Stomach (tissue), 9 donors: ENCODE measurements around the gene IRAK3. TPM values are rescaled to one million over a fixed set of nuclear protein-coding genes. Genes with fewer than 3 reads are reported as not detected.

Experiments used
- DNase-seq, 2 donors: peaks; one replicate each; pipeline versions ENCODE4 v3.0.0 to v3.0.0-alpha.2; 2013 to 2019
- H3K27ac ChIP-seq, 5 donors: fragments of 200-600 bp in 4 of 5; sonication (generic) in 4 of 5; one replicate each; pipeline ENCODE4 v1.5.1; 2013 to 2019; ENCODE audit warnings: mild to moderate bottlenecking in 1 of 5, moderate library complexity in 1 of 5
- H3K27me3 ChIP-seq, 3 donors: fragments of 200-600 bp; sonication (generic); one replicate each; pipeline ENCODE4 v1.5.1; 2017 to 2019; ENCODE audit warnings: mixed run types in 1 of 3
- H3K36me3 ChIP-seq, 4 donors: fragments of 200-600 bp; sonication (generic); 1 replicate in 3 of 4; 2 replicates in 1 of 4; pipeline ENCODE4 v1.5.1; 2016 to 2019
- H3K4me1 ChIP-seq, 4 donors: fragments of 200-600 bp; sonication (generic); one replicate each; pipeline ENCODE4 v1.5.1; 2016 to 2019
- H3K4me3 ChIP-seq, 4 donors: fragments of 200-600 bp; sonication (generic) in 3 of 4; one replicate each; pipeline ENCODE4 v1.5.1; 2016 to 2019; ENCODE audit warnings: mild to moderate bottlenecking in 1 of 4
- H3K9me3 ChIP-seq, 4 donors: fragments of 200-600 bp; sonication (generic); one replicate each; pipeline ENCODE4 v1.5.1; 2016 to 2019
- CTCF ChIP-seq, 7 experiments: fragments of 450-650 bp in 4 of 7; fragments of 200-600 bp in 3 of 7; sonication (generic) in 3 of 7; IDR thresholded peaks; one replicate each; pipeline ENCODE4 v1.5.1; 2016 to 2019; ENCODE audit warnings: antibody characterized with exemption in 7 of 7, control low read depth in 2 of 7, mild to moderate bottlenecking in 1 of 7
- EP300 ChIP-seq: sonication (generic); formaldehyde crosslinking; IDR thresholded peaks from one replicate; pipeline ENCODE4 v1.6.1; 2017; ENCODE audit warnings: antibody characterized with exemption
- POLR2A ChIP-seq, 4 donors: fragments of 450-650 bp; IDR thresholded peaks; one replicate each; pipeline ENCODE4 v1.6.1; 2016; ENCODE audit warnings: antibody characterized with exemption in 4 of 4, control low read depth in 2 of 4, mild to moderate bottlenecking in 1 of 4, moderate library complexity in 1 of 4
- POLR2AphosphoS5 ChIP-seq, 3 donors: sonication (generic); formaldehyde crosslinking; IDR thresholded peaks; one replicate each; pipeline ENCODE4 v1.6.1; 2016; ENCODE audit warnings: antibody characterized with exemption in 3 of 3
- WGBS, 5 donors: extraction: QIAGEN DNeasy Blood & Tissue Kit in 3 of 5; methylation state at CpG; one replicate each; pipeline versions ENCODE4 v1.1.5 to v1.1.7; 2013 to 2018; 5-methylcytosine and 5-hydroxymethylcytosine counted together
- intact Hi-C: fragments of 100-400 bp; cut with DNase I; formaldehyde crosslinking; loops from one replicate; pipeline ENCODE4 v1.15.1; 2023; ENCODE audit warnings: low total_unique reads
- polyA plus RNA-seq, 3 donors: library from polyadenylated mRNA; stranded (reverse); fragments of 200-250 nt; gene quantifications; one replicate each; pipeline ENCODE4 v1.2.3, GENCODE V29; 2013
- total RNA-seq, 5 donors: library from RNA; depleted of rRNA; stranded (reverse); fragments of >200 nt; gene quantifications; one replicate each; pipeline versions ENCODE4 v1.1.0 to v1.2.3, GENCODE V29; 2014 to 2016
- donor health status: healthy with polysubstance abuse.
- donor health status: Bipolar disorder and iron deficiency.
- donor health status: healthy.

The IRAK3 gene
- total and polyA plus RNA-seq, 8 donors: 1.4 to 38.2 (median 4.5) TPM

- TF ChIP-seq CTCF (IDR thresholded peaks at IDR 0.05) (no peak), POLR2A (IDR thresholded peaks at IDR 0.05) (no peak), EP300 (no peak)
- DNase-seq: no peak
- Histone ChIP-seq H3K27me3 (peaks cover 0 to 10% (median 4%) of the 10 kb centered on the region in 3 donors), H3K4me3 (peak overlapping the region; percentile 47 to 59 (median 53)), H3K9me3 (no peaks in the 10 kb centered on the region), H3K4me1 (peaks cover 0 to 60% (median 21%) of the 10 kb centered on the region in 4 donors), H3K36me3 (peaks cover 0 to 8% (median 0%) of the 10 kb centered on the region in 4 donors), H3K27ac (peak overlapping the region in 4 of 5 donors; percentile 81 to 94 (median 90))
- WGBS, 5 donors: 67 to 80% (median 71%) methylated on average over 6 of the region's 6 CpGs
- intact Hi-C loops: no loop called here
These were observed 875 bp downstream of the IRAK3 start for GRCh38 chr12:66189889-66190288.

GRCh38 chr12:66190519-66191370 is 1.7 kb downstream of the IRAK3 start:
- H3K4me1 ChIP-seq: peaks cover 8 to 68% (median 28%) of the 10 kb centered on the region in 4 donors
- peaks cover 0 to 8% (median 0%) of the 10 kb centered on the region in 4 donors for H3K36me3 ChIP-seq
- peak overlapping the region in 3 of 4 donors; percentile 47 to 59 (median 54) for H3K4me3 ChIP-seq
- peaks cover 0 to 10% (median 4%) of the 10 kb centered on the region in 3 donors for H3K27me3 ChIP-seq
- DNase-seq: peak in 1 of 2 donors; percentile 26
- H3K9me3 ChIP-seq: no peaks in the 10 kb centered on the region
- peak overlapping the region in 4 of 5 donors; percentile 81 to 94 (median 90) for H3K27ac ChIP-seq
- 15 to 56% (median 42%) methylated on average over 1 of the region's 1 CpG for WGBS, 5 donors
- TF ChIP-seq POLR2AphosphoS5 (IDR thresholded peaks at IDR 0.05) (no peak), POLR2A (IDR thresholded peaks at IDR 0.05) (no peak), CTCF (IDR thresholded peaks at IDR 0.05) (no peak), EP300 (no peak)
- intact Hi-C loops: no loop called here

GRCh38 chr12:66191547-66192126 is 2.6 kb downstream of the IRAK3 start:
- WGBS, 5 donors: 28 to 51% (median 42%) methylated on average over 7 of the region's 7 CpGs
- H3K4me3 ChIP-seq: peak overlapping the region in 2 of 4 donors; percentile 47 to 54

More at GRCh38 chr12:66191547-66192126, 2.6 kb downstream of the IRAK3 start:
- no peak for DNase-seq
- Histone ChIP-seq H3K27ac (peak overlapping the region in 3 of 5 donors; percentile 89 to 94 (median 91)), H3K4me1 (peaks cover 10 to 77% (median 36%) of the 10 kb centered on the region in 4 donors), H3K36me3 (peaks cover 0 to 8% (median 0%) of the 10 kb centered on the region in 4 donors), H3K27me3 (peaks cover 0 to 10% (median 4%) of the 10 kb centered on the region in 3 donors), H3K9me3 (no peaks in the 10 kb centered on the region)
- intact Hi-C loops: no loop called here
- TF ChIP-seq POLR2A (IDR thresholded peaks at IDR 0.05) (no peak), POLR2AphosphoS5 (IDR thresholded peaks at IDR 0.05) (no peak), EP300 (no peak), CTCF (IDR thresholded peaks at IDR 0.05) (no peak)
